ENCODE measurements around the gene DAB1. TPM values are rescaled to one million over a fixed set of nuclear protein-coding genes. Genes with fewer than 3 reads are reported as not detected.

Gene DAB1
- total RNA-seq, 1 donor from 2014 or later: 1.6 TPM

DNA sequence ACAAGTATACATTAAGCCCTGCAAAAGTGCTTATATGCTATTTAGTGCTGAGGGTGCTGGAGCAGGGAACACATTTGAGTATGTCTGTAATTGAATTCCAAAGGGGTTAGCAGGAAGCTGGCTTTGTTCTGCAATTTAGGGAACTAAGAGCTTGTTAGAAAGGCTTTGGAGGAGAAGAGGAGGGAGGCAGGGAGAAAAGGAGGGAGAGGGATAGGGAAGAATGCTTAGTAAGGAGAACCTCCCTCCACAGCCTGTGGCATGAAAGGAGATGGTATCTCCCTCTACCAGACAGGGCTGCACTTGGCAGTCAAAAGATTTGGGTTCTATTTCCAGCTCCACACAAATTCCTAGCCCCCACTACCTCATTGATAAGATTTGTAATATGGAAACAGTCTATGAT, 217.8 kb downstream of the DAB1 start:
- Histone ChIP-seq H3K27me3 (ENCODE audit: insufficient read depth, low read length) (no peaks in the 10 kb centered on the region), H4K20me1 (ENCODE audit: insufficient read depth, low read length) (no peaks in the 10 kb centered on the region), H3K27ac (ENCODE audit: low read depth, low read length) (no peak overlapping the region), H3K36me3 (ENCODE audit: insufficient read depth, low read length) (no peaks in the 10 kb centered on the region), H3K9me3 (ENCODE audit: insufficient read depth, low read depth, low read length) (no peaks in the 10 kb centered on the region), H3K4me1 (ENCODE audit: insufficient read depth, low read length) (no peaks in the 10 kb centered on the region), H2AFZ (ENCODE audit: low read depth, low read length) (no peak overlapping the region), H3K79me2 (ENCODE audit: insufficient read depth, low read length) (no peaks in the 10 kb centered on the region), H3K4me2 (ENCODE audit: low read length) (no peak overlapping the region), H3K4me3 (ENCODE audit: insufficient read depth, low read depth, low read length) (no peak overlapping the region), H3K9ac (ENCODE audit: low read length) (no peak overlapping the region)
- FAIRE-seq: no peak
- H3K9me3 Mint-ChIP-seq (ENCODE audit: unreplicated experiment): no peaks in the 10 kb centered on the region
- H3K27ac Mint-ChIP-seq (ENCODE audit: unreplicated experiment): no peak overlapping the region
- TF ChIP-seq, protein P1, sequence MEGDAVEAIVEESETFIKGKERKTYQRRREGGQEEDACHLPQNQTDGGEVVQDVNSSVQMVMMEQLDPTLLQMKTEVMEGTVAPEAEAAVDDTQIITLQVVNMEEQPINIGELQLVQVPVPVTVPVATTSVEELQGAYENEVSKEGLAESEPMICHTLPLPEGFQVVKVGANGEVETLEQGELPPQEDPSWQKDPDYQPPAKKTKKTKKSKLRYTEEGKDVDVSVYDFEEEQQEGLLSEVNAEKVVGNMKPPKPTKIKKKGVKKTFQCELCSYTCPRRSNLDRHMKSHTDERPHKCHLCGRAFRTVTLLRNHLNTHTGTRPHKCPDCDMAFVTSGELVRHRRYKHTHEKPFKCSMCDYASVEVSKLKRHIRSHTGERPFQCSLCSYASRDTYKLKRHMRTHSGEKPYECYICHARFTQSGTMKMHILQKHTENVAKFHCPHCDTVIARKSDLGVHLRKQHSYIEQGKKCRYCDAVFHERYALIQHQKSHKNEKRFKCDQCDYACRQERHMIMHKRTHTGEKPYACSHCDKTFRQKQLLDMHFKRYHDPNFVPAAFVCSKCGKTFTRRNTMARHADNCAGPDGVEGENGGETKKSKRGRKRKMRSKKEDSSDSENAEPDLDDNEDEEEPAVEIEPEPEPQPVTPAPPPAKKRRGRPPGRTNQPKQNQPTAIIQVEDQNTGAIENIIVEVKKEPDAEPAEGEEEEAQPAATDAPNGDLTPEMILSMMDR (IDR thresholded peaks at IDR 0.05; ENCODE audit: insufficient read depth, low read depth, low read length): no peak
- no peak for TF ChIP-seq EZH2 (IDR thresholded peaks at IDR 0.05; ENCODE audit: insufficient read depth, low read length)
- H3K4me3 Mint-ChIP-seq (ENCODE audit: unreplicated experiment): no peak overlapping the region
- no peak for DNase-seq (ENCODE audit: low read depth)
- H3K4me1 Mint-ChIP-seq (ENCODE audit: low read depth, unreplicated experiment): peaks cover 16% of the 10 kb centered on the region
- H3K27me3 Mint-ChIP-seq (ENCODE audit: low read depth, unreplicated experiment): no peaks in the 10 kb centered on the region
- H3K36me3 Mint-ChIP-seq (ENCODE audit: low read depth, unreplicated experiment): no peaks in the 10 kb centered on the region

DNA sequence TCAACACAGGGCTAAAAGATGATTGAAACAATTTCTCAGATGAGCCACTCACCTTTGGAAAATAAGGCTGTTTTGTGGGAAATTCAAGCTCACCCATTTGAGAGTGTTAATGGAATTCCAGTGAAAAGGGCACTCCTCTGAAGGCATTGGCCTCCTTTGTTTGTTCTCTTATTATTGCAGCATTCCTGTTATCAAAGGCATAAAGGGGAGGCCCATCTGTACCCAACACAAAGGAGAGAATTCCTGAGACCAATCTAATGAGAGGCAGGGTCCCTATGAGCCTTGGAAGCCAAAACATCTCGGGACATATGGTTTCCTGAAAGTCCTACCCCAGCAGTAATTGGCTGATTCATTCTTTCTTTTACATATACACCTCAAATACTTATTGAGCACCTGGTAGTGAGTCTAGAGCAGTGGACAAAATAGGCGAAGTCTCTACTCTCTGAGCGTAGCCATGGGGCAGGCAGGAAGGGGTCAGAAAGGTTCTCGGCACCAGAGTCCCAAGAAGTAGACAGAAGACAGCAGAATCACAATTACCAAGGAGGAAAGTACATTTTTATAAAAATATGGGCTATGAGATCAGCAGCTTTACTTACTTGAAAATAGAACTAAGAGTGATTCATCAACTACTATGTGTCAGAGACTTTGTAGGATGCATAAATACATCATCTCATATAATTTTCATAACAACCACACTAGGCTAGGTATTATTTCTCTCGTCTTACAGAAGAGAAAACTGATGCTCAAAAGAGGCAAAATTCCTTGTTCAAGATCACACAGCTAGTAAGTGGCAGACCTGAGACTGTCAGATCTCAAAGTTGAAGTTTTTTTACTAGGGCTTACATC, 218.7 kb downstream of the DAB1 start:
- peaks cover 16% of the 10 kb centered on the region for H3K4me1 Mint-ChIP-seq (ENCODE audit: low read depth, unreplicated experiment)
- no peaks in the 10 kb centered on the region for H3K27me3 ChIP-seq (ENCODE audit: insufficient read depth, low read length)
- no peak overlapping the region for H3K9ac ChIP-seq (ENCODE audit: low read length)
- no peak for TF ChIP-seq EZH2 (IDR thresholded peaks at IDR 0.05; ENCODE audit: insufficient read depth, low read length)
- TF ChIP-seq, protein P1 (IDR thresholded peaks at IDR 0.05; ENCODE audit: insufficient read depth, low read depth, low read length): no peak
- H3K9me3 Mint-ChIP-seq (ENCODE audit: unreplicated experiment): no peaks in the 10 kb centered on the region
- no peak overlapping the region for H3K4me3 Mint-ChIP-seq (ENCODE audit: unreplicated experiment)
- H4K20me1 ChIP-seq (ENCODE audit: insufficient read depth, low read length): no peaks in the 10 kb centered on the region
- no peak overlapping the region for H3K4me3 ChIP-seq (ENCODE audit: insufficient read depth, low read depth, low read length)
- no peak overlapping the region for H2AFZ ChIP-seq (ENCODE audit: low read depth, low read length)
- FAIRE-seq (no peak), DNase-seq (ENCODE audit: low read depth) (no peak)
- no peaks in the 10 kb centered on the region for H3K36me3 Mint-ChIP-seq (ENCODE audit: low read depth, unreplicated experiment)
- H3K79me2 ChIP-seq (ENCODE audit: insufficient read depth, low read length): no peaks in the 10 kb centered on the region
- H3K27ac Mint-ChIP-seq (ENCODE audit: unreplicated experiment): no peak overlapping the region
- H3K36me3 ChIP-seq (ENCODE audit: insufficient read depth, low read length): no peaks in the 10 kb centered on the region
- no peak overlapping the region for H3K4me2 ChIP-seq (ENCODE audit: low read length)
- no peaks in the 10 kb centered on the region for H3K9me3 ChIP-seq (ENCODE audit: insufficient read depth, low read depth, low read length)
- no peaks in the 10 kb centered on the region for H3K4me1 ChIP-seq (ENCODE audit: insufficient read depth, low read length)
- H3K27ac ChIP-seq (ENCODE audit: low read depth, low read length): no peak overlapping the region
- no peaks in the 10 kb centered on the region for H3K27me3 Mint-ChIP-seq (ENCODE audit: low read depth, unreplicated experiment)

DNA sequence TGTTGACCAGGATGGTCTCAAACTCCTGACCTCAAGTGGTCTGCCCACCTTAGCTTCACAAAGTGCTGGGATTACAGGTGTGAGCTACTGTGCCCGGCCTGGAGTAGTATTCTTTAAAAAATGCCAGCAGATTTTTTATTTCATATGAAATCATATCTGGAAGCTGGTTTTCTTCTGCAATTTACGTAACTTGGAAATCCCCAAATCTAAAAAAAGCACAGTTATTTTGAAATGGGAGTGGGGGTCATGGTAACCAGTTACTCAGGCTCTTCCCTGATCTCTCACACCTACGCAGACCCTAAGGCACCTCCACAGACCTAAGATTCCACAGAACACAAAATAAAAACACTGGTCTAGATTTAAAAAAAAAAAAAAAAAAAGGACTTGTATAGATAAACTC, 219.8 kb downstream of the DAB1 start:
- no peak overlapping the region for H3K4me3 ChIP-seq (ENCODE audit: insufficient read depth, low read depth, low read length)
- H3K4me1 ChIP-seq (ENCODE audit: insufficient read depth, low read length): no peaks in the 10 kb centered on the region
- no peaks in the 10 kb centered on the region for H4K20me1 ChIP-seq (ENCODE audit: insufficient read depth, low read length)
- H3K27ac ChIP-seq (ENCODE audit: low read depth, low read length): no peak overlapping the region
- H3K79me2 ChIP-seq (ENCODE audit: insufficient read depth, low read length): no peaks in the 10 kb centered on the region
- DNase-seq (ENCODE audit: low read depth) (no peak), FAIRE-seq (no peak)
- no peaks in the 10 kb centered on the region for H3K36me3 ChIP-seq (ENCODE audit: insufficient read depth, low read length)
- no peaks in the 10 kb centered on the region for H3K36me3 Mint-ChIP-seq (ENCODE audit: low read depth, unreplicated experiment)
- no peaks in the 10 kb centered on the region for H3K9me3 Mint-ChIP-seq (ENCODE audit: unreplicated experiment)
- no peak overlapping the region for H2AFZ ChIP-seq (ENCODE audit: low read depth, low read length)
- H3K27me3 ChIP-seq (ENCODE audit: insufficient read depth, low read length): no peaks in the 10 kb centered on the region
- no peak overlapping the region for H3K4me2 ChIP-seq (ENCODE audit: low read length)
- H3K9me3 ChIP-seq (ENCODE audit: insufficient read depth, low read depth, low read length): no peaks in the 10 kb centered on the region
- H3K27me3 Mint-ChIP-seq (ENCODE audit: low read depth, unreplicated experiment): no peaks in the 10 kb centered on the region
- no peak for TF ChIP-seq EZH2 (IDR thresholded peaks at IDR 0.05; ENCODE audit: insufficient read depth, low read length)
- TF ChIP-seq, protein P1 (IDR thresholded peaks at IDR 0.05; ENCODE audit: insufficient read depth, low read depth, low read length): no peak
- H3K9ac ChIP-seq (ENCODE audit: low read length): no peak overlapping the region
- H3K27ac Mint-ChIP-seq (ENCODE audit: unreplicated experiment): no peak overlapping the region
- H3K4me1 Mint-ChIP-seq (ENCODE audit: low read depth, unreplicated experiment): peaks cover 16% of the 10 kb centered on the region
- H3K4me3 Mint-ChIP-seq (ENCODE audit: unreplicated experiment): no peak overlapping the region

All from astrocyte (in vitro differentiated cells and primary cell).